HepG2 (cell line): ENCODE results near the gene IQCB1. TPM values are rescaled to one million over a fixed set of nuclear protein-coding genes. Genes with fewer than 3 reads are reported as not detected.

ENCODE experiments used
- ATAC-seq: fragments of 200-7000 bp; cut with Tn5 transposase; 3 replicates; pipeline ENCODE4 v1.9.1; 2020; ENCODE audit warnings: mild to moderate bottlenecking, moderate library complexity
- BruUV-seq: library from RNA; stranded (reverse); fragments of 400-500 nt; replicated peaks from 2 replicates; lab custom pipeline; 2021; lab: Mats Ljungman, UMichigan
- CTCF ChIA-PET: fragments of 300-600 bp; formaldehyde crosslinking; extraction: SDS; loops from one replicate; lab custom pipeline; 2021; ENCODE audit warnings: low total read pairs, inconsistent platforms, low intra/inter-chr PET ratio; lab: Yijun Ruan, JAX
- POLR2A ChIA-PET: fragments of 350-600 bp; sonication (Branson Sonifier 250); formaldehyde crosslinking; loops from one replicate; lab custom pipeline; 2020; ENCODE audit warnings: antibody characterized with exemption, inconsistent platforms; lab: Yijun Ruan, JAX
- DNase-seq: peaks from one replicate; pipeline ENCODE4 v3.0.0-alpha.2; 2015; ENCODE audit warnings: low spot score
- FAIRE-seq: peaks from 3 replicates; lab custom pipeline; 2011; peaks lifted over from hg19 to GRCh38; lab: Jason Lieb, UNC
- H2AFZ ChIP-seq: one replicate; pipeline ENCODE4 v1.6.1; 2011; ENCODE audit warnings: low read length, inconsistent platforms
- H3K27ac ChIP-seq: fragments of 300-600 bp; 3 replicates; pipeline ENCODE4 v1.8.0; 2011; ENCODE audit warnings: mixed run types, mild to moderate bottlenecking, mixed read lengths, low read length, inconsistent platforms; ENCODE audit not compliant: insufficient read depth; ENCODE audit errors: extremely low read length
- H3K27me3 ChIP-seq, 2 experiments: fragments of 200-600 bp in 1 of 2; 2 replicates in 1 of 2; 3 replicates in 1 of 2; pipeline versions ENCODE4 v1.6.0 to v1.8.0; 2011; ENCODE audit warnings: low read length in 2 of 2, mild to moderate bottlenecking in 2 of 2, moderate library complexity in 2 of 2, inconsistent platforms in 1 of 2; ENCODE audit not compliant: insufficient read depth in 2 of 2, control insufficient read depth in 1 of 2
- H3K36me3 ChIP-seq, 2 experiments: fragments of 200-600 bp in 1 of 2; replicated peaks in 1 of 2; 2 replicates in 1 of 2; 3 replicates in 1 of 2; pipeline versions ENCODE4 v1.5.1 to v1.8.0; 2011; ENCODE audit warnings: low read length in 2 of 2, inconsistent platforms in 1 of 2; ENCODE audit not compliant: insufficient read depth in 2 of 2, control insufficient read depth in 1 of 2
- H3K4me1 ChIP-seq: 2 replicates; pipeline ENCODE4 v1.5.1; 2012; ENCODE audit warnings: low read length, inconsistent platforms; ENCODE audit not compliant: insufficient read depth
- H3K4me2 ChIP-seq: 2 replicates; pipeline ENCODE4 v1.6.0; 2011; ENCODE audit warnings: low read depth, low read length, inconsistent platforms
- H3K4me3 ChIP-seq, 3 experiments: fragments of 200-600 bp in 1 of 3; sonication (generic), shearing (Covaris generic) in 1 of 3; replicated peaks in 1 of 3; 2 replicates each; pipeline ENCODE4 v1.5.1; 2011 to 2016; ENCODE audit warnings: low read length in 3 of 3, inconsistent platforms in 2 of 3, low read depth in 2 of 3, mild to moderate bottlenecking in 2 of 3, control low read depth in 1 of 3, mixed read lengths in 1 of 3; ENCODE audit not compliant: insufficient read depth in 1 of 3
- H3K79me2 ChIP-seq: one replicate; pipeline ENCODE4 v1.6.1; 2011; ENCODE audit warnings: low read length, inconsistent platforms; ENCODE audit not compliant: insufficient read depth
- H3K9ac ChIP-seq: 2 replicates; pipeline ENCODE4 v1.6.0; 2011; ENCODE audit warnings: mild to moderate bottlenecking, low read depth, low read length, inconsistent platforms; ENCODE audit not compliant: insufficient read depth
- H3K9me3 ChIP-seq: 2 replicates; pipeline ENCODE4 v1.5.1; 2012; ENCODE audit warnings: mild to moderate bottlenecking, low read length
- H4K20me1 ChIP-seq: 2 replicates; pipeline ENCODE4 v1.6.0; 2011; ENCODE audit warnings: inconsistent platforms, mild to moderate bottlenecking, low read length, moderate library complexity; ENCODE audit not compliant: insufficient read depth
- FIP1L1 ChIP-seq: fragments of 200-400 bp; formaldehyde crosslinking; IDR thresholded peaks from 2 replicates; pipeline ENCODE4 v1.6.1; 2018; ENCODE audit warnings: low read depth, mild to moderate bottlenecking, low read length, moderate library complexity, borderline replicate concordance; ENCODE audit not compliant: insufficient read depth
- GATAD1 ChIP-seq: IDR thresholded peaks from 2 replicates; pipeline ENCODE4 v1.6.1; 2016; ENCODE audit warnings: missing genetic modification reagents, missing compliant biosample characterization
- IRF2 ChIP-seq: IDR thresholded peaks from 2 replicates; pipeline ENCODE4 v1.6.1; 2018; ENCODE audit warnings: missing genetic modification reagents, missing compliant biosample characterization
- POLR2G ChIP-seq: fragments of 200-400 bp; formaldehyde crosslinking; IDR thresholded peaks from 2 replicates; pipeline ENCODE4 v1.6.1; 2018; ENCODE audit warnings: mild to moderate bottlenecking, low read depth, low read length, moderate library complexity
- SRSF4 ChIP-seq: fragments of 200-400 bp; formaldehyde crosslinking; IDR thresholded peaks from one replicate; pipeline ENCODE4 v1.6.1; 2018; ENCODE audit warnings: mild to moderate bottlenecking, low read depth, low read length, moderate library complexity; ENCODE audit not compliant: poor library complexity, severe bottlenecking
- ZNF121 ChIP-seq: sonication (generic); formaldehyde crosslinking; IDR thresholded peaks from 2 replicates; pipeline ENCODE4 v1.5.0; 2020; ENCODE audit warnings: mild to moderate bottlenecking, missing genetic modification reagents
- ZNF616 ChIP-seq: sonication (generic); formaldehyde crosslinking; IDR thresholded peaks from 2 replicates; pipeline ENCODE4 v1.5.0; 2020; ENCODE audit warnings: low read depth, mild to moderate bottlenecking, missing genetic modification reagents
- ZNF792 ChIP-seq: IDR thresholded peaks from 2 replicates; pipeline ENCODE4 v1.6.1; 2016
- WGBS: methylation state at CpG from one replicate; pipeline ENCODE4 v1.1.6; 2017; ENCODE audit warnings: low lambda C conversion rate; 5-methylcytosine and 5-hydroxymethylcytosine counted together
- in situ Hi-C: cut with HindIII; loops from 2 replicates; pipeline ENCODE4 v1.10.0; 2017; ENCODE audit warnings: low pct_unique_long_range_greater_than_20kb; ENCODE audit not compliant: extremely low pct_ligation_motif_present
- intact Hi-C: fragments of 100-400 bp; cut with micrococcal nuclease; formaldehyde crosslinking; loops from one replicate; pipeline ENCODE4 v1.10.0; 2022; ENCODE audit not compliant: unreplicated experiment
- polyA plus RNA-seq, 8 experiments: library from polyadenylated mRNA; depleted of rRNA in 3 of 8; stranded (reverse) in 7 of 8; unstranded in 1 of 8; fragments of >200 nt; fragmentation: Illumina TruSeq in 4 of 8; extraction: Trizol in 4 of 8; gene quantifications; 2 replicates each; pipeline versions ENCODE4 v1.2.1 to v1.2.3, GENCODE V29; 2011 to 2016; ENCODE audit warnings: low read depth in 4 of 8, missing spikeins in 1 of 8, mixed read lengths in 1 of 8; ENCODE audit not compliant: insufficient read depth in 1 of 8
- total RNA-seq, 5 experiments: library from RNA; depleted of rRNA; stranded (reverse); fragments of >200 nt; fragmentation: Illumina TruSeq; extraction: Trizol; gene quantifications; 2 replicates each; pipeline ENCODE4 v1.2.3, GENCODE V29; 2016; ENCODE audit warnings: low read depth in 1 of 5
- TF ChIP-seq, protein P1 (sequence below): sonication (generic); formaldehyde crosslinking; IDR thresholded peaks from 2 replicates; pipeline ENCODE4 v1.8.0; 2022; ENCODE audit warnings: mild to moderate bottlenecking, missing genetic modification reagents, moderate library complexity
- TF ChIP-seq, protein P2 (sequence below): sonication (generic); formaldehyde crosslinking; IDR thresholded peaks from 2 replicates; pipeline ENCODE4 v1.8.1; 2023; ENCODE audit warnings: mild to moderate bottlenecking, missing genetic modification reagents
- TF ChIP-seq, protein P3 (sequence below): sonication (generic); formaldehyde crosslinking; IDR thresholded peaks from 2 replicates; pipeline ENCODE4 v1.5.0; 2020; ENCODE audit warnings: mild to moderate bottlenecking, missing genetic modification reagents, borderline replicate concordance

Gene IQCB1
- total and polyA plus RNA-seq, 2 of the 13 experiments (the other 11 are each of a cell fraction or from before 2014, with no cell fraction given): 18.0 to 41.4 TPM

DNA sequence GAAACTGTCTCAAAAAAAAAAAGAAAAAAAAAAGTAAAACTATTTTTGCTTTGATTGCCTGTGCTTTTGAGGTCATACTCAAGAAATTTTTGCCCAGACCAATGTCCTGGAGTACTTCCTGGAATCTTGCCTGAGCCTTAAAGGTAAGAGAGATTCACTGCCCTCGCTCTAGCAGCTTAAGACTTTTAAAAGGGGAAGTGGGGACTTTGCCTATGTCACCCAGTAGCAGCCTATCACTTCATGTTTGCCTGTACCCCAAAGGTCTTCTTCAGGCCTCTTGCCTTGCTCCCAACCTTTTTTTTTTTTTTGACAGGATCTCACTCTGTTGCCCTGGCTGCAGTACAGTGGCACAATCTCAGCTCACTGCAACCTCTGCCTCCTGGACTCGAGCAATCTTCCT is 66.4 kb downstream of the IQCB1 start:
- DNase-seq (no peak), FAIRE-seq (no peak), ATAC-seq (no peak)
- H3K27ac ChIP-seq: no peak overlapping the region
- H3K36me3 ChIP-seq: peaks cover 2 to 12% of the 10 kb centered on the region in 2 experiments; a peak in 4 of 5 replicates
- POLR2A ChIA-PET: no interaction called here
- CTCF ChIA-PET: no interaction called here
- TF ChIP-seq ZNF121 (CRISPR knock-in tag) (peak; percentile 10; the same call in 1 of the 2 replicates), GATAD1 (no peak)
- H2AFZ ChIP-seq: no peak overlapping the region
- no peaks in the 10 kb centered on the region for H4K20me1 ChIP-seq
- H3K4me2 ChIP-seq: no peak overlapping the region
- intact Hi-C loops (no loop called here), in situ Hi-C loops (no loop called here)
- no peaks in the 10 kb centered on the region for H3K27me3 ChIP-seq
- no peaks in the 10 kb centered on the region for H3K4me1 ChIP-seq
- no TSS peak for BruUV-seq
- H3K9me3 ChIP-seq: no peaks in the 10 kb centered on the region
- no peak overlapping the region for H3K9ac ChIP-seq
- WGBS: 67% methylated on average over 2 of the region's 2 CpGs
- no peaks in the 10 kb centered on the region for H3K79me2 ChIP-seq
- no peak overlapping the region for H3K4me3 ChIP-seq

DNA sequence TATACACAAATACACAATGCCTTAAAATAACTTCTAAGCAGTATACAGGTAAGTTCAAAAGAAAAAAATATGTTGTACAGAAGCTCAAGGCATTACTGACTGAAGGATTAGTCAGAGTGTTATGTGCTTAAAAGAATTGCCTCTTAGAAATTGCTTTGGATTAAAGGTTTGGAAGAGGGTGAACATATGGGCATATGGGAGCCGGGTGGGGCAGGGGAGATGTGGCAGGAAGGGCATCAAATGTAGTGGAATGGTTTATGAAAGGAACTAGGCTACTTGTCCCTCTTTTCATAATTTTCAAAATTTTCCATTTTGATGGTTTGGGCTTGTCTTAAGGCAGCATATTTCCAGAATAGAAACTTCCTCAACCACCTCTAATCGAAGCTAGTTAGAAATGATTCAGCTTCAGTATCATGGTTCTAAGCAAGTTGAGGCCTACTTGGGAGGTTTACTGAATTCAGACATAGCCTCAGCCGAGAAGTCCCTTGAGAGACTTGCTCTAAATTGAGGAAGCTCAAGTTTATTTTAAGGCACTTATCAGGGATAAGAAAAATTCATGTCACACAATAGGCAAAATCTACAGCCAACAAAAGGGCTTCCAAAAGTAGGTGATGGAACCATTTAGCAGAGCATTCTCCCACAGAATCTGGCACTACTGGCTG is 75.2 kb downstream of the IQCB1 start:
- Histone ChIP-seq H3K9ac (no peak overlapping the region), H3K36me3 (no peaks in the 10 kb centered on the region), H3K27ac (no peak overlapping the region), H3K79me2 (no peaks in the 10 kb centered on the region), H3K4me1 (peaks cover 15% of the 10 kb centered on the region), H2AFZ (no peak overlapping the region), H3K4me3 (no peak overlapping the region), H3K9me3 (no peaks in the 10 kb centered on the region), H3K4me2 (no peak overlapping the region), H3K27me3 (no peaks in the 10 kb centered on the region), H4K20me1 (no peaks in the 10 kb centered on the region)
- POLR2A ChIA-PET: no interaction called here
- WGBS: 2% methylated on average over 3 of the region's 3 CpGs
- intact Hi-C loops (no loop called here), in situ Hi-C loops (no loop called here)
- TF ChIP-seq IRF2 (CRISPR knock-in tag) (no peak), ZNF616 (CRISPR knock-in tag) (no peak), SRSF4 (no peak), ZNF792 (CRISPR knock-in tag) (no peak), POLR2G (no peak), FIP1L1 (no peak)
- TF ChIP-seq, protein P1, sequence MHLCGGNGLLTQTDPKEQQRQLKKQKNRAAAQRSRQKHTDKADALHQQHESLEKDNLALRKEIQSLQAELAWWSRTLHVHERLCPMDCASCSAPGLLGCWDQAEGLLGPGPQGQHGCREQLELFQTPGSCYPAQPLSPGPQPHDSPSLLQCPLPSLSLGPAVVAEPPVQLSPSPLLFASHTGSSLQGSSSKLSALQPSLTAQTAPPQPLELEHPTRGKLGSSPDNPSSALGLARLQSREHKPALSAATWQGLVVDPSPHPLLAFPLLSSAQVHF (CRISPR knock-in tag): no peak
- TF ChIP-seq, protein P2, sequence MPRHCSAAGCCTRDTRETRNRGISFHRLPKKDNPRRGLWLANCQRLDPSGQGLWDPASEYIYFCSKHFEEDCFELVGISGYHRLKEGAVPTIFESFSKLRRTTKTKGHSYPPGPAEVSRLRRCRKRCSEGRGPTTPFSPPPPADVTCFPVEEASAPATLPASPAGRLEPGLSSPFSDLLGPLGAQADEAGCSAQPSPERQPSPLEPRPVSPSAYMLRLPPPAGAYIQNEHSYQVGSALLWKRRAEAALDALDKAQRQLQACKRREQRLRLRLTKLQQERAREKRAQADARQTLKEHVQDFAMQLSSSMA (CRISPR knock-in tag): no peak
- TF ChIP-seq, protein P3, sequence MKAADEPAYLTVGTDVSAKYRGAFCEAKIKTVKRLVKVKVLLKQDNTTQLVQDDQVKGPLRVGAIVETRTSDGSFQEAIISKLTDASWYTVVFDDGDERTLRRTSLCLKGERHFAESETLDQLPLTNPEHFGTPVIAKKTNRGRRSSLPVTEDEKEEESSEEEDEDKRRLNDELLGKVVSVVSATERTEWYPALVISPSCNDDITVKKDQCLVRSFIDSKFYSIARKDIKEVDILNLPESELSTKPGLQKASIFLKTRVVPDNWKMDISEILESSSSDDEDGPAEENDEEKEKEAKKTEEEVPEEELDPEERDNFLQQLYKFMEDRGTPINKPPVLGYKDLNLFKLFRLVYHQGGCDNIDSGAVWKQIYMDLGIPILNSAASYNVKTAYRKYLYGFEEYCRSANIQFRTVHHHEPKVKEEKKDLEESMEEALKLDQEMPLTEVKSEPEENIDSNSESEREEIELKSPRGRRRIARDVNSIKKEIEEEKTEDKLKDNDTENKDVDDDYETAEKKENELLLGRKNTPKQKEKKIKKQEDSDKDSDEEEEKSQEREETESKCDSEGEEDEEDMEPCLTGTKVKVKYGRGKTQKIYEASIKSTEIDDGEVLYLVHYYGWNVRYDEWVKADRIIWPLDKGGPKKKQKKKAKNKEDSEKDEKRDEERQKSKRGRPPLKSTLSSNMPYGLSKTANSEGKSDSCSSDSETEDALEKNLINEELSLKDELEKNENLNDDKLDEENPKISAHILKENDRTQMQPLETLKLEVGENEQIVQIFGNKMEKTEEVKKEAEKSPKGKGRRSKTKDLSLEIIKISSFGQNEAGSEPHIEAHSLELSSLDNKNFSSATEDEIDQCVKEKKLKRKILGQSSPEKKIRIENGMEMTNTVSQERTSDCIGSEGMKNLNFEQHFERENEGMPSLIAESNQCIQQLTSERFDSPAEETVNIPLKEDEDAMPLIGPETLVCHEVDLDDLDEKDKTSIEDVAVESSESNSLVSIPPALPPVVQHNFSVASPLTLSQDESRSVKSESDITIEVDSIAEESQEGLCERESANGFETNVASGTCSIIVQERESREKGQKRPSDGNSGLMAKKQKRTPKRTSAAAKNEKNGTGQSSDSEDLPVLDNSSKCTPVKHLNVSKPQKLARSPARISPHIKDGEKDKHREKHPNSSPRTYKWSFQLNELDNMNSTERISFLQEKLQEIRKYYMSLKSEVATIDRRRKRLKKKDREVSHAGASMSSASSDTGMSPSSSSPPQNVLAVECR: no peak
- BruUV-seq: no TSS peak
- DNase-seq (no peak), ATAC-seq (no peak), FAIRE-seq (no peak)
- CTCF ChIA-PET: no interaction called here
